Neural cell (in vitro differentiated cells): ENCODE measurements around the gene DDX31. TPM values are rescaled to one million over a fixed set of nuclear protein-coding genes. Genes with fewer than 3 reads are reported as not detected.
A peak's percentile ranks its signal among the peaks of the same experiment; 100 is the strongest.

Experiments
- H2AFZ ChIP-seq: fragments of 200-600, 300-800 bp; sonication (generic), shearing (Covaris generic); 2 replicates; pipeline ENCODE4 v1.6.0; 2014; ENCODE audit warnings: low read depth, mild to moderate bottlenecking, antibody characterized with exemption, low read length, moderate library complexity
- H3F3A ChIP-seq: fragments of 200-600 bp; shearing (Covaris generic); 2 replicates; pipeline ENCODE4 v1.6.1; 2016; ENCODE audit warnings: mild to moderate bottlenecking, moderate library complexity, mixed read lengths, antibody characterized with exemption, low read length; ENCODE audit not compliant: insufficient read depth, poor library complexity, severe bottlenecking
- H3K27ac ChIP-seq: fragments of 200-600, 300-800 bp; sonication (generic), shearing (Covaris generic); 2 replicates; pipeline ENCODE4 v1.5.1; 2014; ENCODE audit warnings: mild to moderate bottlenecking, low read length, moderate library complexity
- H3K27me3 ChIP-seq: fragments of 300-800, 200-600 bp; sonication (generic), shearing (Covaris generic); 2 replicates; pipeline ENCODE4 v1.6.0; 2014; ENCODE audit warnings: mild to moderate bottlenecking, low read depth, low read length, moderate library complexity; ENCODE audit not compliant: insufficient read depth
- H3K36me3 ChIP-seq: fragments of 300-800, 200-600 bp; sonication (generic), shearing (Covaris generic); 2 replicates; pipeline ENCODE4 v1.5.1; 2014; ENCODE audit warnings: mild to moderate bottlenecking, antibody characterized with exemption, low read length, moderate library complexity; ENCODE audit not compliant: insufficient read depth
- H3K4me2 ChIP-seq: fragments of 300-800, 200-600 bp; sonication (generic), shearing (Covaris generic); 2 replicates; pipeline ENCODE4 v1.6.0; 2014; ENCODE audit warnings: mild to moderate bottlenecking, low read length
- H3K4me3 ChIP-seq: fragments of 300-800, 200-600 bp; sonication (generic), shearing (Covaris generic); 2 replicates; pipeline ENCODE4 v1.5.1; 2014; ENCODE audit warnings: mild to moderate bottlenecking, low read length, moderate library complexity
- H3K79me2 ChIP-seq: fragments of 200-600 bp; shearing (Covaris generic); replicated peaks from 2 replicates; pipeline ENCODE4 v1.6.0; 2014; ENCODE audit warnings: mild to moderate bottlenecking, low read length, moderate library complexity; ENCODE audit not compliant: insufficient read depth
- H3K9ac ChIP-seq: fragments of 300-800, 200-600 bp; sonication (generic), shearing (Covaris generic); 2 replicates; pipeline ENCODE4 v1.6.1; 2016; ENCODE audit warnings: mild to moderate bottlenecking, low read length, mixed read lengths
- H3K9me2 ChIP-seq: fragments of 200-600 bp; shearing (Covaris generic); 2 replicates; pipeline ENCODE4 v1.6.1; 2016; ENCODE audit warnings: mild to moderate bottlenecking, low read length, mixed read lengths; ENCODE audit not compliant: insufficient read depth
- H3K9me3 ChIP-seq: fragments of 200-600, 300-800 bp; sonication (generic), shearing (Covaris generic); 2 replicates; pipeline ENCODE4 v1.6.1; 2016; ENCODE audit warnings: mild to moderate bottlenecking, mixed run types, low read length, moderate library complexity, mixed read lengths
- H4K20me1 ChIP-seq: fragments of 200-600 bp; shearing (Covaris generic); 2 replicates; pipeline ENCODE4 v1.6.1; 2016; ENCODE audit warnings: mild to moderate bottlenecking, mixed run types; ENCODE audit not compliant: insufficient read depth
- EP300 ChIP-seq: fragments of 450-650 bp; conservative IDR thresholded peaks from 2 replicates; pipeline ENCODE4 v1.6.1; 2014; ENCODE audit warnings: antibody characterized with exemption, mild to moderate bottlenecking, moderate library complexity; ENCODE audit not compliant: poor library complexity, severe bottlenecking
- EZH2 ChIP-seq: fragments of 200-600, 300-800 bp; shearing (Covaris generic), sonication (generic); IDR thresholded peaks from 2 replicates; pipeline ENCODE4 v1.6.1; 2014; ENCODE audit warnings: antibody characterized with exemption, low read length, borderline replicate concordance, mild to moderate bottlenecking; ENCODE audit not compliant: insufficient read depth, poor library complexity, severe bottlenecking
- MXI1 ChIP-seq: fragments of 450-650 bp; conservative IDR thresholded peaks from 2 replicates; pipeline ENCODE4 v1.6.1; 2014; ENCODE audit warnings: antibody characterized with exemption, mild to moderate bottlenecking; ENCODE audit not compliant: poor library complexity, severe bottlenecking
- POLR2AphosphoS5 ChIP-seq: IDR thresholded peaks from 2 replicates; pipeline ENCODE4 v1.6.1; 2012
- RAD21 ChIP-seq: fragments of 450-650 bp; conservative IDR thresholded peaks from 2 replicates; pipeline ENCODE4 v1.6.1; 2014; ENCODE audit warnings: antibody characterized with exemption, mild to moderate bottlenecking, moderate library complexity
- SMC3 ChIP-seq: fragments of 450-650 bp; conservative IDR thresholded peaks from 2 replicates; pipeline ENCODE4 v1.6.1; 2014; ENCODE audit warnings: antibody characterized with exemption, mild to moderate bottlenecking, moderate library complexity; ENCODE audit not compliant: poor library complexity
- TAF1 ChIP-seq: IDR thresholded peaks from 2 replicates; pipeline ENCODE4 v1.6.1; 2012; ENCODE audit warnings: low read depth
- polyA plus RNA-seq: library from polyadenylated mRNA; depleted of rRNA; stranded (reverse); fragments of >200 nt; gene quantifications from 2 replicates; pipeline ENCODE4 v1.2.3, GENCODE V29; 2014
- TF ChIP-seq, protein P1 (sequence below): fragments of 450-650 bp; IDR thresholded peaks from 2 replicates; pipeline ENCODE4 v1.5.1; 2014; ENCODE audit warnings: antibody characterized with exemption, mild to moderate bottlenecking, moderate library complexity; ENCODE audit not compliant: poor library complexity, severe bottlenecking
- TF ChIP-seq, protein P2 (sequence below): IDR thresholded peaks from 2 replicates; pipeline ENCODE4 v1.6.1; 2012; ENCODE audit warnings: borderline replicate concordance

DDX31 gene
- polyA plus RNA-seq, 1 donor from 2014 or later: 12.8 TPM

DNA sequence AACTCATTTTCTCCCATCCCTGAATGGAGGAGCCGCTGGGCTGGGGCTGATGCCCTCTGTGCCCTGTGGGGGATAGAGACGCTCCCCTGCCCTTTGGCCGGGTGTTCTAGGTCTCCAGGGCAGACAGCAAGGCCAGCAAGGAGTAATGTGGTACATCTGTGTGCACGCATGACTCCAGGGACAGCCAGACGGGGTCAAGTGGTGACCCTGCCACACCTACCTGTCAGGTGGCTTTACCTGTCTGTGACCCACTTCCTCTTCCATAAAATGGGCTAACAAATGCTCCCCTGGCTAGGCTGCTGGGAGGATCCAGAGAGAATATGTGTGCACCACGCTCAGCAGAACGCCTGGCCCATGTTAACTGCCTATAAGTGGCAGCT, 122.7 kb downstream of the DDX31 start:
- no peak overlapping the region for H3K4me3 ChIP-seq
- no peaks in the 10 kb centered on the region for H3K36me3 ChIP-seq
- H3K27me3 ChIP-seq: no peaks in the 10 kb centered on the region
- no peaks in the 10 kb centered on the region for H4K20me1 ChIP-seq
- no peak overlapping the region for H3K9ac ChIP-seq
- no peaks in the 10 kb centered on the region for H3K79me2 ChIP-seq
- H2AFZ ChIP-seq: no peak overlapping the region
- H3F3A ChIP-seq: no peaks in the 10 kb centered on the region
- no peak overlapping the region for H3K27ac ChIP-seq
- TF ChIP-seq MXI1 (no peak), SMC3 (no peak), TAF1 (no peak), RAD21 (no peak), EP300 (no peak), POLR2AphosphoS5 (no peak), EZH2 (no peak)
- TF ChIP-seq, protein P1, sequence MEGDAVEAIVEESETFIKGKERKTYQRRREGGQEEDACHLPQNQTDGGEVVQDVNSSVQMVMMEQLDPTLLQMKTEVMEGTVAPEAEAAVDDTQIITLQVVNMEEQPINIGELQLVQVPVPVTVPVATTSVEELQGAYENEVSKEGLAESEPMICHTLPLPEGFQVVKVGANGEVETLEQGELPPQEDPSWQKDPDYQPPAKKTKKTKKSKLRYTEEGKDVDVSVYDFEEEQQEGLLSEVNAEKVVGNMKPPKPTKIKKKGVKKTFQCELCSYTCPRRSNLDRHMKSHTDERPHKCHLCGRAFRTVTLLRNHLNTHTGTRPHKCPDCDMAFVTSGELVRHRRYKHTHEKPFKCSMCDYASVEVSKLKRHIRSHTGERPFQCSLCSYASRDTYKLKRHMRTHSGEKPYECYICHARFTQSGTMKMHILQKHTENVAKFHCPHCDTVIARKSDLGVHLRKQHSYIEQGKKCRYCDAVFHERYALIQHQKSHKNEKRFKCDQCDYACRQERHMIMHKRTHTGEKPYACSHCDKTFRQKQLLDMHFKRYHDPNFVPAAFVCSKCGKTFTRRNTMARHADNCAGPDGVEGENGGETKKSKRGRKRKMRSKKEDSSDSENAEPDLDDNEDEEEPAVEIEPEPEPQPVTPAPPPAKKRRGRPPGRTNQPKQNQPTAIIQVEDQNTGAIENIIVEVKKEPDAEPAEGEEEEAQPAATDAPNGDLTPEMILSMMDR: no peak
- TF ChIP-seq, protein P2, sequence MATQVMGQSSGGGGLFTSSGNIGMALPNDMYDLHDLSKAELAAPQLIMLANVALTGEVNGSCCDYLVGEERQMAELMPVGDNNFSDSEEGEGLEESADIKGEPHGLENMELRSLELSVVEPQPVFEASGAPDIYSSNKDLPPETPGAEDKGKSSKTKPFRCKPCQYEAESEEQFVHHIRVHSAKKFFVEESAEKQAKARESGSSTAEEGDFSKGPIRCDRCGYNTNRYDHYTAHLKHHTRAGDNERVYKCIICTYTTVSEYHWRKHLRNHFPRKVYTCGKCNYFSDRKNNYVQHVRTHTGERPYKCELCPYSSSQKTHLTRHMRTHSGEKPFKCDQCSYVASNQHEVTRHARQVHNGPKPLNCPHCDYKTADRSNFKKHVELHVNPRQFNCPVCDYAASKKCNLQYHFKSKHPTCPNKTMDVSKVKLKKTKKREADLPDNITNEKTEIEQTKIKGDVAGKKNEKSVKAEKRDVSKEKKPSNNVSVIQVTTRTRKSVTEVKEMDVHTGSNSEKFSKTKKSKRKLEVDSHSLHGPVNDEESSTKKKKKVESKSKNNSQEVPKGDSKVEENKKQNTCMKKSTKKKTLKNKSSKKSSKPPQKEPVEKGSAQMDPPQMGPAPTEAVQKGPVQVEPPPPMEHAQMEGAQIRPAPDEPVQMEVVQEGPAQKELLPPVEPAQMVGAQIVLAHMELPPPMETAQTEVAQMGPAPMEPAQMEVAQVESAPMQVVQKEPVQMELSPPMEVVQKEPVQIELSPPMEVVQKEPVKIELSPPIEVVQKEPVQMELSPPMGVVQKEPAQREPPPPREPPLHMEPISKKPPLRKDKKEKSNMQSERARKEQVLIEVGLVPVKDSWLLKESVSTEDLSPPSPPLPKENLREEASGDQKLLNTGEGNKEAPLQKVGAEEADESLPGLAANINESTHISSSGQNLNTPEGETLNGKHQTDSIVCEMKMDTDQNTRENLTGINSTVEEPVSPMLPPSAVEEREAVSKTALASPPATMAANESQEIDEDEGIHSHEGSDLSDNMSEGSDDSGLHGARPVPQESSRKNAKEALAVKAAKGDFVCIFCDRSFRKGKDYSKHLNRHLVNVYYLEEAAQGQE: no peak
- H3K9me3 ChIP-seq: no peaks in the 10 kb centered on the region
- H3K4me2 ChIP-seq: no peak overlapping the region
- no peaks in the 10 kb centered on the region for H3K9me2 ChIP-seq

DNA sequence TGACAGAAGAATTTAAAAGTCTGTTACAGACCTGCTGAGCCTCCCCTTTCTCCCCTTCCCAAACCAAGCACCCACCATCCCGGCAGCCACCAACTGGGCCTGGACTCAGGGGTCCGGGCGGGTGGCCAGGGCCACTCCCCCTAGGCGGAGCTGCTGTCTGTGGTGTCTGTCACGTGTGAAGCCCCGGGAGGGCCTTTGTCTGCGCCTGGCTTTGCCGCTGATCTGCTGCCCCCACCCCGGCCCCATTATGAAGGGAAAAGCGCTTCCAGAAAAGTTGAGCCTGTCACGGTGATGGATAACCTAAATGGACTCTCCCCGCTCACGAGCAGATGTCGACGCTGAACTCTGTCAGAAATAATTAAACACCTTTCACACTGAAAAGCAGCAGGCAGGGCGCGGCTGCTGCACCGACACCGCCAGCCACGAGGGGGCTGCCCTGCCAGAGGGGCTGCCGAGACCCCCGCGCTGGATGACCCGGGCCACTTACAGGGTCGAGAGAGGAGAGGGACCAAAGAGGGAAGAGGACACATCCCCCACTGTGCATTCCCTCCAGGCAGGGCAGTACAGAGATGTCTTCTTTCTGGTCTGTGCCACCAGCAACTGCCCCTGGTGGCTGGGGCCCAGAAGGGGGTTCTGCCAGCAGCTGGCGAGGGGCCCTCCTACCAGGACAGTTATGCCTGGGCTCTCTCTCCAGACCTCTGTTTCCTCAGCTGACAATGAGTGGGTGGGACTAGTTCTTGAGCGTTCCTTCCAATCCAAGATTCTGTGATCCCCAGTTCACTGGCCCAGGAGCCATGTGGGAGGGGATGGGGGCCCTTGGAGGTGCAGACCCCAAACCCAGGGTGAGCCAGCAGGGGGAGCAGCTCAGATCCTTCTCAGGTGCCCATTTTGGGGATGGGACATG, 123.4 kb downstream of the DDX31 start:
- no peaks in the 10 kb centered on the region for H3K36me3 ChIP-seq
- no peaks in the 10 kb centered on the region for H3F3A ChIP-seq
- no peaks in the 10 kb centered on the region for H4K20me1 ChIP-seq
- H2AFZ ChIP-seq: peak overlapping the region; percentile 31
- H3K4me2 ChIP-seq: no peak overlapping the region
- no peaks in the 10 kb centered on the region for H3K9me3 ChIP-seq
- H3K79me2 ChIP-seq: no peaks in the 10 kb centered on the region
- H3K9ac ChIP-seq: peak overlapping the region; percentile 18
- no peaks in the 10 kb centered on the region for H3K9me2 ChIP-seq
- TF ChIP-seq, protein P1: peak; percentile 77
- TF ChIP-seq RAD21 (peak; percentile 33), SMC3 (peak; percentile 43), TAF1 (no peak), POLR2AphosphoS5 (peak; percentile 6)
- no peaks in the 10 kb centered on the region for H3K27me3 ChIP-seq
- H3K4me3 ChIP-seq: peak overlapping the region; percentile 41
- H3K27ac ChIP-seq: no peak overlapping the region
